ENCODE data around the gene VSIG4.
A peak's percentile ranks its signal among the peaks of the same experiment; 100 is the strongest.
"Not testable (repeated sequence)": the region's sequence is repeated elsewhere in the genome, so short reads cannot be mapped to it uniquely, and the experiment has no call there.

VSIG4 gene

GRCh38 chrX:65993332-65993731, 46.5 kb downstream of the VSIG4 start:
- H3K4me3 Mint-ChIP-seq: no peak overlapping the region
- peaks cover 4% of the 10 kb centered on the region for H3K36me3 Mint-ChIP-seq (ENCODE audit: low read depth)
- peaks cover 11% of the 10 kb centered on the region for H3K4me1 Mint-ChIP-seq (ENCODE audit: low read depth)
- no peak overlapping the region for H3K27ac Mint-ChIP-seq
- peaks cover 12% of the 10 kb centered on the region for H3K9me3 Mint-ChIP-seq
- H3K27me3 Mint-ChIP-seq (ENCODE audit: low read depth): no peaks in the 10 kb centered on the region

- no peaks in the 10 kb centered on the region for H3K27me3 Mint-ChIP-seq (ENCODE audit: low read depth)
- H3K36me3 Mint-ChIP-seq (ENCODE audit: low read depth): peaks cover 4% of the 10 kb centered on the region
- H3K9me3 Mint-ChIP-seq: peaks cover 12% of the 10 kb centered on the region
- H3K4me1 Mint-ChIP-seq (ENCODE audit: low read depth): peaks cover 19% of the 10 kb centered on the region
- H3K4me3 Mint-ChIP-seq: no peak overlapping the region
- H3K27ac Mint-ChIP-seq: no peak overlapping the region
Observed at GRCh38 chrX:65990702-65991101, 49.2 kb downstream of the VSIG4 start.

- Mint-ChIP-seq H3K4me3 (no peak overlapping the region), H3K36me3 (ENCODE audit: low read depth) (no peaks in the 10 kb centered on the region), H3K9me3 (peaks cover 7% of the 10 kb centered on the region), H3K27me3 (ENCODE audit: low read depth) (no peaks in the 10 kb centered on the region), H3K4me1 (ENCODE audit: low read depth) (peaks cover 19% of the 10 kb centered on the region), H3K27ac (no peak overlapping the region)
Observed at GRCh38 chrX:65987811-65988210, 52.1 kb downstream of the VSIG4 start.

GRCh38 chrX:65985922-65986588, 53.8 kb downstream of the VSIG4 start:
- H3K36me3 Mint-ChIP-seq (ENCODE audit: low read depth): no peaks in the 10 kb centered on the region
- no peak overlapping the region for H3K4me3 Mint-ChIP-seq
- no peaks in the 10 kb centered on the region for H3K9me3 Mint-ChIP-seq
- H3K27me3 Mint-ChIP-seq (ENCODE audit: low read depth): no peaks in the 10 kb centered on the region
- peaks cover 20% of the 10 kb centered on the region for H3K4me1 Mint-ChIP-seq (ENCODE audit: low read depth)
- peak overlapping the region; percentile 59 for H3K27ac Mint-ChIP-seq

GRCh38 chrX:65985211-65985610, 54.7 kb downstream of the VSIG4 start:
- Mint-ChIP-seq H3K4me1 (ENCODE audit: low read depth) (peaks cover 18% of the 10 kb centered on the region), H3K36me3 (ENCODE audit: low read depth) (no peaks in the 10 kb centered on the region), H3K27ac (no peak overlapping the region), H3K4me3 (no peak overlapping the region), H3K9me3 (no peaks in the 10 kb centered on the region), H3K27me3 (ENCODE audit: low read depth) (no peaks in the 10 kb centered on the region)

GRCh38 chrX:65977161-65977560, 62.7 kb downstream of the VSIG4 start:
- not testable (repeated sequence) for H3K4me3 Mint-ChIP-seq; H3K27ac Mint-ChIP-seq; H3K27me3 Mint-ChIP-seq (ENCODE audit: low read depth); H3K36me3 Mint-ChIP-seq (ENCODE audit: low read depth); H3K9me3 Mint-ChIP-seq; H3K4me1 Mint-ChIP-seq (ENCODE audit: low read depth)

- Mint-ChIP-seq H3K27ac (no peak overlapping the region), H3K4me1 (ENCODE audit: low read depth) (no peaks in the 10 kb centered on the region), H3K36me3 (ENCODE audit: low read depth) (peaks cover 3% of the 10 kb centered on the region), H3K4me3 (no peak overlapping the region), H3K9me3 (no peaks in the 10 kb centered on the region), H3K27me3 (ENCODE audit: low read depth) (peaks cover 8% of the 10 kb centered on the region)
Observed at GRCh38 chrX:65976161-65976560, 63.7 kb downstream of the VSIG4 start.

GRCh38 chrX:65975161-65975751, 64.6 kb downstream of the VSIG4 start:
- H3K27ac Mint-ChIP-seq; H3K4me1 Mint-ChIP-seq (ENCODE audit: low read depth); H3K4me3 Mint-ChIP-seq; H3K9me3 Mint-ChIP-seq; H3K36me3 Mint-ChIP-seq (ENCODE audit: low read depth); H3K27me3 Mint-ChIP-seq (ENCODE audit: low read depth): not testable (repeated sequence)
